MCF 10A (cell line): Measurements from ENCODE around the gene CDK12. TPM values are rescaled to one million over a fixed set of nuclear protein-coding genes. Genes with fewer than 3 reads are reported as not detected.

Source experiments
- BruUV-seq: library from RNA; stranded (reverse); fragments of 400-500 nt; replicated peaks from 2 replicates; lab custom pipeline; 2021; lab: Mats Ljungman, UMichigan
- CTCF ChIA-PET: fragments of 300-600 bp; sonication (Branson Sonifier 250); formaldehyde crosslinking; extraction: SDS; loops from one replicate; lab custom pipeline; 2021; ENCODE audit warnings: antibody characterized with exemption, inconsistent platforms; lab: Yijun Ruan, JAX
- POLR2A ChIA-PET: fragments of 300-600, 350-650 bp; sonication (Branson Sonifier 250); formaldehyde crosslinking; extraction: SDS; loops from one replicate; lab custom pipeline; 2020; ENCODE audit warnings: antibody characterized with exemption, inconsistent platforms; lab: Yijun Ruan, JAX
- DNase-seq: peaks from one replicate; pipeline ENCODE4 v3.0.0-alpha.2; 2018; ENCODE audit not compliant: unreplicated experiment
- H3K27ac Mint-ChIP-seq: one replicate; pipeline ENCODE4 v1.8.0; 2022; ENCODE audit warnings: mild to moderate bottlenecking, low read depth, mixed read lengths; ENCODE audit not compliant: unreplicated experiment
- H3K27me3 Mint-ChIP-seq: one replicate; pipeline ENCODE4 v1.8.0; 2022; ENCODE audit warnings: mixed read lengths; ENCODE audit not compliant: insufficient read depth, unreplicated experiment
- H3K36me3 Mint-ChIP-seq: one replicate; pipeline ENCODE4 v1.8.0; 2022; ENCODE audit warnings: mild to moderate bottlenecking, moderate library complexity, mixed read lengths; ENCODE audit not compliant: insufficient read depth, unreplicated experiment
- H3K4me1 Mint-ChIP-seq: one replicate; pipeline ENCODE4 v1.8.0; 2022; ENCODE audit warnings: mixed read lengths; ENCODE audit not compliant: insufficient read depth, unreplicated experiment
- H3K4me3 Mint-ChIP-seq: one replicate; pipeline ENCODE4 v1.8.0; 2022; ENCODE audit warnings: mild to moderate bottlenecking, moderate library complexity, mixed read lengths; ENCODE audit not compliant: unreplicated experiment
- H3K9me3 Mint-ChIP-seq: one replicate; pipeline ENCODE4 v1.8.0; 2022; ENCODE audit warnings: mixed read lengths; ENCODE audit not compliant: unreplicated experiment
- intact Hi-C: fragments of 100-400 bp; cut with micrococcal nuclease; formaldehyde crosslinking; loops from 2 replicates; pipeline ENCODE4 v1.14.1; 2022
- total RNA-seq: library from RNA; stranded (reverse); gene quantifications from 2 replicates; pipeline ENCODE4 v1.2.3, GENCODE V29; 2022
- TF ChIP-seq, protein P1 (sequence below): fragments of 200-600 bp; IDR thresholded peaks from one replicate; pipeline ENCODE4 v1.8.0; 2022; ENCODE audit warnings: antibody characterized with exemption, mild to moderate bottlenecking; ENCODE audit not compliant: unreplicated experiment

The CDK12 gene
- total RNA-seq, 1 experiment from 2014 or later = 71.1 TPM

DNA sequence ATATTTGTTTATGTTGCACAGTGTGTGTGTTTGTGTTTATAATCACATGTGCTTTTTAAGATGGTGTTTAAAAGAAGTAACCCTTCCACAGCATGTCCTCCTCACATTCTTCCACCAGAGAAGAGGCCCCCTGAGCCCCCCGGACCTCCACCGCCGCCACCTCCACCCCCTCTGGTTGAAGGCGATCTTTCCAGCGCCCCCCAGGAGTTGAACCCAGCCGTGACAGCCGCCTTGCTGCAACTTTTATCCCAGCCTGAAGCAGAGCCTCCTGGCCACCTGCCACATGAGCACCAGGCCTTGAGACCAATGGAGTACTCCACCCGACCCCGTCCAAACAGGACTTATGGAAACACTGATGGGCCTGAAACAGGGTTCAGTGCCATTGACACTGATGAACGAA, 69.2 kb downstream of the CDK12 start:
- no TSS peak for BruUV-seq
- no peak overlapping the region for H3K4me3 Mint-ChIP-seq
- no peaks in the 10 kb centered on the region for H3K9me3 Mint-ChIP-seq
- H3K27me3 Mint-ChIP-seq = no peaks in the 10 kb centered on the region
- POLR2A ChIA-PET = no interaction called here
- intact Hi-C loops = no loop called here
- H3K4me1 Mint-ChIP-seq = no peaks in the 10 kb centered on the region
- TF ChIP-seq, protein P1, sequence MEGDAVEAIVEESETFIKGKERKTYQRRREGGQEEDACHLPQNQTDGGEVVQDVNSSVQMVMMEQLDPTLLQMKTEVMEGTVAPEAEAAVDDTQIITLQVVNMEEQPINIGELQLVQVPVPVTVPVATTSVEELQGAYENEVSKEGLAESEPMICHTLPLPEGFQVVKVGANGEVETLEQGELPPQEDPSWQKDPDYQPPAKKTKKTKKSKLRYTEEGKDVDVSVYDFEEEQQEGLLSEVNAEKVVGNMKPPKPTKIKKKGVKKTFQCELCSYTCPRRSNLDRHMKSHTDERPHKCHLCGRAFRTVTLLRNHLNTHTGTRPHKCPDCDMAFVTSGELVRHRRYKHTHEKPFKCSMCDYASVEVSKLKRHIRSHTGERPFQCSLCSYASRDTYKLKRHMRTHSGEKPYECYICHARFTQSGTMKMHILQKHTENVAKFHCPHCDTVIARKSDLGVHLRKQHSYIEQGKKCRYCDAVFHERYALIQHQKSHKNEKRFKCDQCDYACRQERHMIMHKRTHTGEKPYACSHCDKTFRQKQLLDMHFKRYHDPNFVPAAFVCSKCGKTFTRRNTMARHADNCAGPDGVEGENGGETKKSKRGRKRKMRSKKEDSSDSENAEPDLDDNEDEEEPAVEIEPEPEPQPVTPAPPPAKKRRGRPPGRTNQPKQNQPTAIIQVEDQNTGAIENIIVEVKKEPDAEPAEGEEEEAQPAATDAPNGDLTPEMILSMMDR = no peak
- CTCF ChIA-PET = no interaction called here
- H3K27ac Mint-ChIP-seq = no peak overlapping the region
- peaks cover 81% of the 10 kb centered on the region for H3K36me3 Mint-ChIP-seq
- no peak for DNase-seq

DNA sequence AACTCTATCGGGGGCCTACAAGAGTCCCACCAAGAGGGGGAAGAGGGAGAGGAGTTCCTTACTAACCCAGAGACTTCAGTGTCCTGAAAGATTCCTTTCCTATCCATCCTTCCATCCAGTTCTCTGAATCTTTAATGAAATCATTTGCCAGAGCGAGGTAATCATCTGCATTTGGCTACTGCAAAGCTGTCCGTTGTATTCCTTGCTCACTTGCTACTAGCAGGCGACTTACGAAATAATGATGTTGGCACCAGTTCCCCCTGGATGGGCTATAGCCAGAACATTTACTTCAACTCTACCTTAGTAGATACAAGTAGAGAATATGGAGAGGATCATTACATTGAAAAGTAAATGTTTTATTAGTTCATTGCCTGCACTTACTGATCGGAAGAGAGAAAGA, 70.0 kb downstream of the CDK12 start:
- H3K4me1 Mint-ChIP-seq = no peaks in the 10 kb centered on the region
- H3K9me3 Mint-ChIP-seq = no peaks in the 10 kb centered on the region
- DNase-seq = no peak
- H3K4me3 Mint-ChIP-seq = no peak overlapping the region
- no peak overlapping the region for H3K27ac Mint-ChIP-seq
- no peaks in the 10 kb centered on the region for H3K27me3 Mint-ChIP-seq
- CTCF ChIA-PET = interaction anchor here (0.7 kb wide), 1 partner anchor 92 kb away, joined by 3 read pairs; no protein-coding TSS in a partner anchor
- intact Hi-C loops = no loop called here
- TF ChIP-seq, protein P1 = no peak
- no TSS peak for BruUV-seq
- POLR2A ChIA-PET = no interaction called here
- H3K36me3 Mint-ChIP-seq = peaks cover 74% of the 10 kb centered on the region

DNA sequence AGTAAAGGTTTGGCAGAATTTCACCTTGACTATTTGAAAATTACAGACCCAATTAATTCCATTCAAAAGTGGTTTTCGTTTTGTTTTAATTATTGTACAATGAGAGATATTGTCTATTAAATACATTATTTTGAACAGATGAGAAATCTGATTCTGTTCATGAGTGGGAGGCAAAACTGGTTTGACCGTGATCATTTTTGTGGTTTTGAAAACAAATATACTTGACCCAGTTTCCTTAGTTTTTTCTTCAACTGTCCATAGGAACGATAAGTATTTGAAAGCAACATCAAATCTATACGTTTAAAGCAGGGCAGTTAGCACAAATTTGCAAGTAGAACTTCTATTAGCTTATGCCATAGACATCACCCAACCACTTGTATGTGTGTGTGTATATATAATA, 72.6 kb downstream of the CDK12 start:
- no peak for DNase-seq
- Mint-ChIP-seq H3K27ac (no peak overlapping the region), H3K4me1 (no peaks in the 10 kb centered on the region), H3K9me3 (no peaks in the 10 kb centered on the region), H3K4me3 (no peak overlapping the region), H3K36me3 (peaks cover 48% of the 10 kb centered on the region), H3K27me3 (no peaks in the 10 kb centered on the region)
- ChIA-PET POLR2A (interaction anchor here (1.1 kb wide), 1 partner anchor 45 kb away, joined by 3 read pairs; no protein-coding TSS in a partner anchor), CTCF (no interaction called here)
- no TSS peak for BruUV-seq
- TF ChIP-seq, protein P1 = no peak
- intact Hi-C loops = no loop called here

DNA sequence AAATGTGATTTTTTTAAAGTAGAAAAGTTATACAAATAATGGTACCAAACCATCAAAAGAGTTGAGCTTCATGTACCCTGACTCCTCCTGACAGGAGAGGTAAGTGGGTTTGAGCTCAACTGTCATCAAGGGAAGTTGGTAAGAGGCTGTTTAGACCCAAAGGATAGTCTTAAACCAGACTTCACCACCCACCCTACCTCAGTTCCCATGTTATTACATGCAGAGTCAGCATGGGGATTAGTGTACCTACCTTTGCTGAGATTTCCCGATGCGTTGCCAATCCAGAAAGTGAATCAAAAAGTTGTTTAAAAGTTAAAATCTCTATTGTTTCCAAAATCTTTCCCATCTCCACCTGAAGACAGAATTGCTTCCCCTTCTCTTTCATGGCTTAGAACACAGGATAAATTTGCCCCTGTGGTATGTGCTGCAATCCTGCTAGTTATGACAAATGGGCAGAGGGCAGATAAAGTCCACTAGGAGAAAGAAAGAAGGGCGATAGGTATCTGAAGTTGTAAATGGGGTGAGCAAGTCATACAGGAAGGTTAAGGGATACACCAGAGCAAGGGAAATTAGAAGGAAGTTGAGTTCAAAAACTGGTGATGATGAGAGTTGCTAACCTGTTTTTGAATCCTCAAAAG, 73.6 kb downstream of the CDK12 start:
- ChIA-PET POLR2A (interaction anchor here (1.1 kb wide), 1 partner anchor 46 kb away, joined by 3 read pairs; no protein-coding TSS in a partner anchor), CTCF (interaction anchor here (0.6 to 1.2 kb wide), 2 partner anchors 23 to 275 kb away, joined by 3 read pairs; no protein-coding TSS in a partner anchor)
- no TSS peak for BruUV-seq
- no peak overlapping the region for H3K4me3 Mint-ChIP-seq
- no peak overlapping the region for H3K27ac Mint-ChIP-seq
- no peaks in the 10 kb centered on the region for H3K27me3 Mint-ChIP-seq
- no peaks in the 10 kb centered on the region for H3K9me3 Mint-ChIP-seq
- peaks cover 38% of the 10 kb centered on the region for H3K36me3 Mint-ChIP-seq
- no peaks in the 10 kb centered on the region for H3K4me1 Mint-ChIP-seq
- DNase-seq = no peak
- TF ChIP-seq, protein P1 = no peak
- intact Hi-C loops = no loop called here
